Right ventricle myocardium inferior (tissue), 1 donor: ENCODE measurements around the gene SMU1. TPM values are rescaled to one million over a fixed set of nuclear protein-coding genes. Genes with fewer than 3 reads are reported as not detected.
A peak's percentile ranks its signal among the peaks of the same experiment; 100 is the strongest.
"Not testable (repeated sequence)": the region's sequence is repeated elsewhere in the genome, so short reads cannot be mapped to it uniquely, and the experiment has no call there.

Source experiments
- ATAC-seq: fragments of 200-7000 bp; cut with Tn5 transposase; one replicate; pipeline ENCODE4 v1.9.1; 2020; ENCODE audit warnings: mild to moderate bottlenecking, moderate library complexity
- DNase-seq: peaks from one replicate; pipeline ENCODE4 v3.0.0; 2021; ENCODE audit errors: missing footprints
- intact Hi-C: fragments of 100-400 bp; cut with DNase I; formaldehyde crosslinking; loops from one replicate; pipeline ENCODE4 v1.11.0; 2022
- total RNA-seq: library from RNA; stranded (reverse); fragmentation: NEBNext Ultra II Directional; extraction: Animal tissue kit (Norgen Biotek cat#: 25700); gene quantifications from one replicate; pipeline ENCODE4 v1.2.1, GENCODE V29; 2021
- donor health status: DM: no; HTN: yes; CAD: no; lungs with severe emphysema.

SMU1 gene
- total RNA-seq, 1 donor from 2014 or later = 15.2 TPM

DNA sequence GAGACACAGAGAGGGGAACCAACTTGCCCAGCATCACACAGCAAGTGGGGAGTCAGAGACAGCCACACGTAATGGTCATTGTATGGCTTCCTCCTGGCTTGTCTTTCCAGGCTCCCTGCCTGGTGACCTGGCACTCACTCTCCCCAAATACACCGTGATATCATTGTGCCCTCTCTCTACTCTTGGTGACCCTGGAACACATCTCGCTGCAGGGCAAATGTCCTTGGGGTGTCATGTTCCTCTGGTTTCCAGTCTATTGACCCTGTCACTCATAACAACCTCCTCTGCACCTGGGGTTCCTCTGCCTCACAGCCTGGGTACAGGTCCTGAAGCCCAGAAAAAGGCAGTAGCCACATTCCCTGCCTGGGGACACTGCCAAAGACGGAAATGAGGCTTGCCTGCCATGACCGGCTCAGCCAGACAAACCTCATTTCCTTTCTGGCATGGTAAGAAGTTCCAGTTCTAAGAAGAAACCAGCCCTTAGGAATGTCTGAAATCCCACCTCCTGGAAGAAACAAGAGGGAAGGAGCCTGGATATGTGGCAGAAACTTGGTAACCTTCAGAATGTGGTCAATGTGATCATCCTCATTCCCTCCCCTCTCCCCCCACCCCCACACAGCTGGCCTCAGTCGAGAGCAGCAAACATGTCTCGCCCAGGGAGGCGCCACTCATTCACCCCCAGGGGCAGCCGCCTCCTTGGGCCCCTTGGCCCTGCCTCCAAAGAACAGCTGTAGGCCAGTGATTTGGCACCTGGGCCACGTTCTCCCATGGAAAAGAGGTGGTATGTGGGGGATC, 30.6 kb upstream of the SMU1 start:
- DNase-seq = no peak
- ATAC-seq = peak; percentile 45
- intact Hi-C loops = no loop called here

DNA sequence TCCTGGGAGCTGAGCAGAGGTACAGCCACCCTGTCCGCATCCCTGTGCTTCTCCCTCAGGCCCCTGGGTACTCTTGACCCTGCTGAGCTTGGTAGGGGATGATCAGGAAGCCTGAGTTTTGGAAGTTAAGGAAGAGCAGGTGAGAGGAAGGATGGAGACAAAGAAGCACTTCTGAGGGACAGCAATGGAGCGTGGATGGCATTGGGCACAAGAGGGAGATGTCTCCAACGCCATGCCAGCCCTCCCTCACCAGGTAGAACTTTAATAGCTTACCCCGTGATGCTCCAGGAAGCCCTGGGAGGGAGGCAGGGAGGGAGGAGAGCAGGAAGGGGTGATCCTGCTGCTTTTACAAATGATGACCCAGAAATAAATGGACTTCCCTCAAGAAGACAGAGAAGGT, 29.9 kb upstream of the SMU1 start:
- ATAC-seq = no peak
- no peak for DNase-seq
- intact Hi-C loops = no loop called here

DNA sequence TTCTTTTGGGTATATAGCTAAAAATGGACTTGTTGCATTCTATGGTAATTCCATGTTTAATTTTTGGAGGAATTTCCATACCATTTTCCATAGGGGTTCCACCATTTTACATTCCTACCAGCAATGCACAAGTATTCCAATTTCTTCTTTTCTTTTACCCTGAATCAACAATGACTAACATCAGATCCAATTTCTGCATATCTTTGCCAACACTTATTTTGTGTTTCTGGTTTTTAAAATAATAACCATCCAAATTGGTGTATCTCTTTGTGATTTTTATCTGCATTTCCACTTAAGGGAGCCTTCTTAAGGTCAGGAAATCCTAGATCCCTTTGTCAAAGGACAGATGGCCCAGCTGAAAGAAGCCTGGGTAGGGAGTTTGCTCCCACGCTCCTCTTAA, 29.5 kb upstream of the SMU1 start:
- ATAC-seq (no peak), DNase-seq (no peak)
- intact Hi-C loops = no loop called here

DNA sequence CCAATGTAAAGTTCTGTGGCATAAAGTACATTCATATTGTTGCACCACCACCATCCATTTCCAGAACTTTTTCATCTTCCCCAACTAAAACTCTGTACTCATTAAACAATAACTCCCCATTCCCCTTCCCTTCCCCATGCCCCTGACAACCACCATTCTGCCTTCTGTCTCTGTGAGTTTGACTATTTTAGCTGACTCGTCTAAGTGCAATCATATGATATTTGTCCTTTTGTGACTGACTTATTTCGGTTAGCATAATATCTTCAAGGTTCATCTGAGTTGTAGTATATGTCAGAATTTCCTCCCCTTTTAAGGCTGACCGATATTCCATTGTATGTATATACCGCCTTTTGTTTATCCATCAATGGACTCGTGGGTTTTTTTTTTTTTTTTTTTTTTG, 29.0 kb upstream of the SMU1 start:
- intact Hi-C loops = no loop called here
- DNase-seq = no peak
- no peak for ATAC-seq

DNA sequence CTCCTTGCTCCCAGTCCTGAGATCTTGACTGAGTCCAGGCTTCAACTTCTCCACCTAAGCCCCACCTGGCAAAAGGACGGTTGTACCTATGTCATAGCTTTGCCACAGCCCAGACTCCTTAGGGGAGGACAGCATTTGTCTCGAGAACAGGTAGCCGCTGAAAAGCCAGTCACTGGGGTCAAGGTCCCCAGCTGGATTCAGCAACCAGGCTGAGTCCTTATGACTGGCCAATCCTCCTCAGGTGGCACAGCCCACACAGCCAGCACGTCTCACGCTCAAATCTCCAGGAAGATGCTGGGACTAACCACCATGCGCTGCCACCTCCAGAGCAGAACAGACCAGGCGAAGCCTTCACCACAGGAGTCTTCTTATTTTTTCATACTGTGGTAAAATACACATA, 27.9 kb upstream of the SMU1 start:
- intact Hi-C loops = no loop called here
- ATAC-seq (no peak), DNase-seq (no peak)

DNA sequence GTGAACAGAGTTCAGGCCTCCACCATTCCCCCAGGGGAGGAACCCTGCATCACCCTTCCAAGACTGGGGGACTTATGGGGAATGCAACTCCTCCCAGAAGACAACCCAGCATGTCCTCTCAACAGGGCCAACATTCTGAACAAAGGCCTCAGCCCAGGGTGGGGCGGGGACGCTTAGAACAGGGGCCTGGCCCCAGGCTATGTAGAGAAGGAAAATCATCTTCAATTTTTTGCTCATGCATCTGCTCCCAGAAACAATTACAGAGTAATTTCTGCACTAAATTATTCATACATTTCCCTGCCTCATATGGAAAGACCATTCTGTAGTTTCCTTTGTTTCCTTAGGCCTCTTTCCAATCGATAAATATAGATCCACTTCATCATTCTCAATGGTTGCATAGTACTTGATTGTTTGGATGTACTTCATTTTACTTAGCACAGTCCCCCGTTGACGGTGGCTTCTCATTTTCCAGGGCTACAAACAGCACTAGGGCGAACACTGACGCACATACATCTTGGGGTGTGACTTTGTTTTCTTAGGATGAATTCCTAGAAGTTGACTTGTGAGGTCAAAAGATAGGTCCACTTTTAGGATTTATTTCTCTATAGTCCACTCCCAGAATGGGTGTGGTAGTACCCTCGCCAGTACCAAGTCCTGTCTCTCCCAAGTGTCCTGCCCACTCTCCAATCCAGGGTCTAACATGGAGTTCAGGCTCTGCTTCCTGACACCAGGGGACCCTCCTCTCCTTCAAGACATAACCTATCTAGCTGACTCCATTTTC, 27.2 kb upstream of the SMU1 start:
- no peak for ATAC-seq
- intact Hi-C loops = no loop called here
- DNase-seq = no peak

DNA sequence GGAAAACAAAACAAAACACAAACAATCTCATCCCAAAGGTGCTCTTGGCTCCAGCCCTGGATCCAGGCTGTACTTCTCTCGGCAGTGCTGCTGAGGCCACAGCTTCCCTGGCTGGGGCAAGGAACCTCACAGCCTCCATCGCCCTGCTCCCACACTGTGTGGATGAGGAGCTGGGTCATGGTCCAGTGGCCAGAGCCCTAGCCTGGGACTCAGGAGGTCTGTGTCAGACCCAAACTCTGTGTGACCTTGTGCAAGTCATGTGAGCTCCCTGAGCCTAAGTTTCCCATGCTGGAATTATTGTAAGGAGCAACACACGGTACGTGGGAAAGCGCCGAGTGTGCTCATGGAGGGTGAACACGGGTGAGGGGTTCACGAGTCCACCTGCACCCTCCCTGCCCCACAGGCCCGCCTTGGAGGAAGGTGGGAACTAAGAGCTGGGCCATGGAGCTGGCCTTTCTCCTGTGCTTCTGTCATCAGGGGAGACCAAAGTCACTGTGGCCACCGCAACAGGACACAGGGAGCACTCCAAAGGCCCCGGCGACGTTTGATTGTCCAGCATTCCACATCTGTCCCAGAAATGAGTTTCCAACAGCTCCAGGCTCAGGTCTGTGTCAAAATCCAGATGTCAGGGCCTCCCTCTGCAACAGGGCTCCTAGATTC, 26.2 kb upstream of the SMU1 start:
- no peak for DNase-seq
- ATAC-seq = no peak
- intact Hi-C loops = no loop called here

DNA sequence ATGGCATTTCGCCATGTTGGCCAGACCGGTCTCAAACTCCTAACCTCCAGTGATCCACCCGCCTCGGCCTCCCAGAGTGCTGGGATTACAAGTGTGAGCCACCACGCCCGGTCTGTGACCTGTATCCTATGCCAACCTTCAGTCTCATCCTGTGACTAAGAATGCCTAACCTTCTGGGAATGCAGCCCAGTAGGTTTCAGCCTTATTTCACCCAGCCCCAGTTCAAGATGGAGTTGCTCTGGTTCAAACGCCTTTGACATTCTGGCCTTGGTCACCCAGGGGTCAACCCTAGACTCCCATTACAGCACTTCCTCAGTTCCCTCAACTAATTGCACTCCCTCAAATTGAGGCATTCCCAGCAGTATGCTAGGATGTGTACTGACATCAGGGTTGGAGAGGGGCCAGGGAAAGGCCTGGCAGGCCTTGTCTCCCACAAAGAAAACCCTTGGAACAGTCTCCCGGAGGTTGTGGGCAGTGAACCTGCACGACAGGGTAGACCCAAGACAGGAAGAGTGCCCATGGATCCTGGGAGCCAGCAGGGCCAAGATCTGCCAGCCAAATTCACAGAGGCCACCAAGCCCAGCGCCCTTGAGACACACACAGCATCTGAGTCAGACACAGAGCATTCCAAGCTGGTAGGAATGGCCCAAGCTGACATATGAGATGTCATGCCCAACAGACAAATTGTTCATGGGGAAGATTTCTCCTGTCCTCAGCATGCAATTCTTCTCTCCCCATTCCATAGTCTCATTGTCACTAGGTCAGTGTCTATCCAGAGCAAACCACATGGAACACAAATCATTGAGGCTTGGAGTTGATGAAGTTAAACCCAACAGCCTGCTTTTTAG, 24.9 kb upstream of the SMU1 start:
- intact Hi-C loops = no loop called here
- ATAC-seq (peak; percentile 27), DNase-seq (no peak)

DNA sequence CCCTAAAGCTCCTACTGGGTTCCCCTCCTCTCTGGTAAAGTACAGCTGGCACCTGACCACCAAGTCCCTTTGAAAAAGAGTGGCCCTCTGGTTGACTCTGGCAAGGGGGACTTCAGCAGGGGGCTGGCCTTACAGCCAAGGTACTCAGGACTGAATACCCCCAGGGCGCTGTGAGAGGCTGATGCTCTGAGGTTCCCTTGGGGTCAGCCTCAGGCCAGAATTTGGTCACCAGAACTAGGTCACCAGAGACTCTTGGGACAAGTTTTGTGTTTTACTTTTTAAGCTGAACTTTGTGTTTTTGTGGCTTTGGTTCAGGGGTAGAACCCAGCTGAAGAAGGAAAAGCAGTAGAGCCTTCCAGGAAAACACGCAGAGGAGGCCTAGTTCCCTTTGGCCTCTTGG, 23.3 kb upstream of the SMU1 start:
- intact Hi-C loops = no loop called here

DNA sequence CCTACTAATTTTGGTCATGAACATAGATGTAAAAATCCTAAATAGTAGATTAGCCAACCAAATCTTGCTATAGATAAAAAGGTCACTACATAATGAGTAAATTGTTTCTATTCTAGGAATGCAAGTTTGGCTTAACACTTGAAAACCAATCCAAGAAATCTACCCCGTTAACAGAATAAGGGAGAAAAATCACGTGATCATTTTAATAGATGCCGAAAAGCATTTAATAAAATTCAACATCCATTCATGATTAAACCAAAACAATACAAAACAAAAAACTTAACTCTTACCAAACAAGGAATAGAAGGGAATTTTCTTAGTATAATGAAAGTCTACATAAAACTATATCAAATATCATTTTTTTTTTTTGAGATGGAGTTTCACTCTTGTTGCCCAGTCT, 20.7 kb upstream of the SMU1 start:
- intact Hi-C loops = no loop called here
- no peak for ATAC-seq
- DNase-seq = no peak

More for the DNA sequence above, 23.3 kb upstream of the SMU1 start:
- DNase-seq (no peak), ATAC-seq (no peak)

DNA sequence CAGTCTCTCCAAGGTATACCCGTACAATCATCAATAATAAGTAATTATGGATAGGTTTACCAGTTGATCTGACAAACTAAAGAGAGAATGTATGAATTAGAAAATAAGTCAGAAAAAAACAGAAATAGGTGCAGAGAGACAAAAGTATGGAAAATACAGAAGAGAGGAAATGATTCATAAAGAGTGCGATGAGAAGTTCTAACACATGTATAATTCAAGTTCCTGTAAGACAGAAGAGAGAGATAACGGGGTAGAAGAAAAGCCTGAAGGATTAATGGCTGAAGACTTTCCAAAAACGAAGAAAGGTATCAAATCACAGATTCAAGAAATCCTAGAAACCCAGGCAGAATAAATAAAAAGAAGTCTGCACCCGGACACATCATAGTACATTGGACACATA, 16.2 kb upstream of the SMU1 start:
- ATAC-seq (no peak), DNase-seq (no peak)
- intact Hi-C loops = no loop called here

DNA sequence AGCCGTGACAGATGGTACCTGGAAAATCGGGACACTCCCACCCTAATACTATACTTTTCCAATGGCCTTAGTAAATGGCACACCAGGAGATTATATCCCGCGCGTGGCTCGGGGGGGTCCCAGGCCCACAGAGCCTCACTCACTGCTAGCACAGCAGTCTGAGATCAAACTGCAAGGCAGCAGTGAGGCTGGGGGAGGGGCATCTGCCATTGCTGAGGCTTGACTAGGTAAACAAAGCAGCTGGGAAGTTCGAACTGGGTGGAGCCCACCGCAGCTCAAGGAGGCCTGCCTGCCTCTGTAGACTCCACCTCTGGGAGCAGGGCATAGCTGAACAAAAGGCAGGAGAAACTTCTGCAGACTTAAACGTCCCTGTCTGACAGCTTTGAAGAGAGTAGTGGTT, 9.2 kb upstream of the SMU1 start:
- ATAC-seq, DNase-seq, intact Hi-C loops: not testable (repeated sequence)

DNA sequence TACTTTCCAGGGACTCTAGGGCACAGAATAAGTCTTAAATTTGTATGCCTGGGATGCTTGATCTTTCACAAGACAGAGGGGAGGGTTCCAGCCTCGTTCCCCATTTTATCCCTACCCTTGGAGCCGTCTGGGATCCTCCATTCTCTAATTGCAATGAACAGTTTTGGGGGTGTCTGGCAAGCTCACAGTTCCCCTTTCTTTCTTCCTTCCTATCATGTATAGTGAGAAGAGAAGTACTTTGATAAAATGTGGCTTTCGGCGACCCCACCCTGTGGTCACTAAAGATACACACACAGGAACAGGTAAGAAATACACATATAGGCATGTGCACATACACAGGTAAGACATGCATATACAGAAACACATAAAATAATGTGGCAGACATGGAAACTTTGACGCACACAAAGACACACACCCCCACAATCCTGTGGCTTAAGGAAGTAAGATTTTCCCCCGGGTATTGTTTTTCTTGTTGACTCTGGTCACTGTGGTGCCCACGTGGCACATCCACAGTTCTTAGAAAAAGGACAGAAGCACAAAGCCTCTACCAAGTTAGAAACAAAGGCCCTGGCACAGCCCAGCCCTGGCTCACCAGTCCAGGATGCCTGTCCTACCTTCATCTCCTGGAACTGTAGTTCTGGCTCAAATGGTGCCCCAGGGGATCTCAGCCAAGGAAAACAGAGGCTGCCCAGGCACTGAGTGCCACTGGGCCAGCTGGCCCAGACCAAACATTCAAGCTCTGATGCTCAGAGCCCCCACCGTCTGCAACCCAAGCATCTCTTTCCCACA, 6.3 kb upstream of the SMU1 start:
- no peak for DNase-seq
- intact Hi-C loops = no loop called here
- peak; percentile 23 for ATAC-seq

DNA sequence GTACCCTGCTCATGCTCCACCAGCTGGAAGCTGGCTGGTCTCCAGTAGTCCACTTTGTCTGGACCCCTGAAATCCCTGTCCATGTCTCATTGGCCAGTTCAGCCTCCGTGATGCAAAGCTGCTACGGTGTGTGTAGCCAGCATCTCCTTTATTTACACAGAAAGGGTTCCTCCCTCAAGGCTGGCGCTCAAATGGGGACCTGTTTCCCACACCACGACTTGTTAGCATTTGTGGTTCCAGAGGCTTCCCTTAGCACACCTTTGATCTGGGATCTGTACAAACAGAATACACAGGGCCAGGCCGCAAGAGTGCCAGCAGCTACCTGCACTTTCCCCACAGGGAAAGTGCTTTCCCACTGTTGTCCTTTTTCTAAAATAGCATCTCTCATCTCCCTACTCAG, 5.7 kb upstream of the SMU1 start:
- intact Hi-C loops = no loop called here
- ATAC-seq (no peak), DNase-seq (no peak)

DNA sequence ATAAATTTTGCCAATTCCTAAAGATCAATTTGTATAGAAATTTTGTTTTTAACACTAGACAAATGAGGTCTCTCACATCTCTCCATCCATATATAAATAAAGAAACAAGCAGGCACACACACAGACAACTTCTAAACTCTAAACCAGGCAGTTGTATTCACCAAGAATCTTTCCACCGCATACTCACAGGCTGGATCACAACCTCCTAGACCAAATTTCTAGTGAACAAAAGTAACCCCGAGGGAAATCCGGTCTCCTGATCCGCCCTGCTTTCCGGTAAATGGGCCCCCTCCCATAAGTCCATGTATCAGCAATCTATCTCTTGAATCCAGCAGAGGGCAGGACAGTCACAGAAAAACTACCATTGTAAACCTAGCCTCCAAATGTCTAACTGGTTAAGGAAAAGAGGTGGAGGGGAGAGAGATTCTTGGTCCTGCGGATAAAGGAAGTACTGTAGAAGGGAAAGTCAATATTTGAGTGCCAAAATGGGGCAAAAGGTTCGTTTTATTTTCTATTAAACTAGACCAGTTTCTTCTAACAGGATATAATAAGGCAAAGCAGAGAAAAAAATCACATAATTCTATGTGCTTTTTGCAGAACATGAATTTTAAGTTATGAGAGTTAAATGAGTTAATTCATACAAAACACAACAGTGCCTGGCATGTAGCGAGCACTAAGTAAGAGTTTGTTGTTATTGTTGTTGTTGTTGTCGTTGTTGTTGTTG, 4.8 kb upstream of the SMU1 start:
- no peak for DNase-seq
- ATAC-seq = peak; percentile 56
- intact Hi-C loops = loop anchor here (1.0 to 2.0 kb wide), 2 partner anchors 90 to 144 kb away; no protein-coding TSS in a partner anchor

DNA sequence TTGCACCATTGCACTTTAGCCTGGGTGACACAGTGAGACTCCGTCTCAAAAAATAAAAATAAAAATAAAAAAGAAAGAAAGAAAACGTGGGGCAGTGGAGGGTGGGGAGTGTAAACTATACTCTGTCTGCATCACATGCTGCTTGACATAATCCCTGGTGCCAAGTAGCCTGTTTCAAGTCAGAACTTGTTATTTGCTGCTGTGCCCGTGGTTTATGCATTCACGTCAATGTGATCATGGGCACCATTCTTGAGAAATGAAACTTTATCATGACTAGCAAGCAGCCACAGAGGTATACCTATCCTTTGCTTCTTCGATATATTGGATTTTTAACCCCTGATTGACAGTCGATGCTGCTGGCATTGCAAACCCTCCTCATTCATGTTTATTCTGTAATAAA, 4.1 kb upstream of the SMU1 start:
- DNase-seq (no peak), ATAC-seq (no peak)
- intact Hi-C loops = loop anchor here (2.0 kb wide), 1 partner anchor 90 kb away; no protein-coding TSS in a partner anchor

DNA sequence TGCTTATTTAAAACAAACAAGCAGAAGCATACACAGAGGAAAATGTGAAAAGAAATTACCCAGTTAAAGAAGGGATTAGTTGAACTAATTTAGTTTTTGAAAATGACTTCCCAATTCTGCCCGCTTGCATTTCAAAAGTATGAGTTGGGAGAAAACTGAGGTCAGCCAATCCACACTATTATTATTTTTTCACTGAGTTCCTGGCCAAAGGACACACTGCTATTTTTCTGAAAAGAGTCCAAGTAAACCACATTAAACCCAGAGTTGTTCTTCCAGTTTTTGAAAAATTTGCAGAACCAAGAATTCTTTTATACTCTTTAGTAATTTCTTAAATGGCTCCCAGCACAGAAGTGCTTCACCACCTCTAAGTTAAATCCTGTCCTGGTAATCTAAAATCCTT, 7.5 kb downstream of the SMU1 start:
- intact Hi-C loops = no loop called here
- DNase-seq (no peak), ATAC-seq (no peak)
